Measurements from ENCODE around the gene CFAP43.

DNA sequence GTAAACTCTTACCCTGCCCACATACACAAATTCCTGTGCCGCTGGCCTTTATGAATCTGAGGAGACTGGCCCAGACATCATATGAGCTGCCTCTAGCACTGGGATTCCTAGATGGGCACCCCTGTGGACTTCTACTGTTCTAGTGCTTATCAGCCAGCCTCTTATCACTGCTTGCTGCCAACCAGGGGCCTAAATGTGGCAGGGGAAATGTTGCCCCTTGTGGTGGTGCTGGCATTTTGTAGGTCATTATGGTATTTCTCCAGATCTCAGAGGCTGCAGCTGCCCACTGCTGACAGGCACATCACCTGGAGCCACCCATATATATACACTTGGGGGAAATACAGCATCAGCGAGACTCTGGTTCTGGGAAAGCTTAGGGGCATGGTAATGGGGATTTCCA is 104.8 kb downstream of the CFAP43 start:
- no peak for TF ChIP-seq EP300 (IDR thresholded peaks at IDR 0.05)
- TF ChIP-seq, protein P1, sequence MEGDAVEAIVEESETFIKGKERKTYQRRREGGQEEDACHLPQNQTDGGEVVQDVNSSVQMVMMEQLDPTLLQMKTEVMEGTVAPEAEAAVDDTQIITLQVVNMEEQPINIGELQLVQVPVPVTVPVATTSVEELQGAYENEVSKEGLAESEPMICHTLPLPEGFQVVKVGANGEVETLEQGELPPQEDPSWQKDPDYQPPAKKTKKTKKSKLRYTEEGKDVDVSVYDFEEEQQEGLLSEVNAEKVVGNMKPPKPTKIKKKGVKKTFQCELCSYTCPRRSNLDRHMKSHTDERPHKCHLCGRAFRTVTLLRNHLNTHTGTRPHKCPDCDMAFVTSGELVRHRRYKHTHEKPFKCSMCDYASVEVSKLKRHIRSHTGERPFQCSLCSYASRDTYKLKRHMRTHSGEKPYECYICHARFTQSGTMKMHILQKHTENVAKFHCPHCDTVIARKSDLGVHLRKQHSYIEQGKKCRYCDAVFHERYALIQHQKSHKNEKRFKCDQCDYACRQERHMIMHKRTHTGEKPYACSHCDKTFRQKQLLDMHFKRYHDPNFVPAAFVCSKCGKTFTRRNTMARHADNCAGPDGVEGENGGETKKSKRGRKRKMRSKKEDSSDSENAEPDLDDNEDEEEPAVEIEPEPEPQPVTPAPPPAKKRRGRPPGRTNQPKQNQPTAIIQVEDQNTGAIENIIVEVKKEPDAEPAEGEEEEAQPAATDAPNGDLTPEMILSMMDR (IDR thresholded peaks at IDR 0.05) = no peak
- no peak for TF ChIP-seq POLR2AphosphoS5 (IDR thresholded peaks at IDR 0.05)

All from sigmoid colon (tissue), 4 donors.